ENCODE results near the gene POGLUT2.

DNA sequence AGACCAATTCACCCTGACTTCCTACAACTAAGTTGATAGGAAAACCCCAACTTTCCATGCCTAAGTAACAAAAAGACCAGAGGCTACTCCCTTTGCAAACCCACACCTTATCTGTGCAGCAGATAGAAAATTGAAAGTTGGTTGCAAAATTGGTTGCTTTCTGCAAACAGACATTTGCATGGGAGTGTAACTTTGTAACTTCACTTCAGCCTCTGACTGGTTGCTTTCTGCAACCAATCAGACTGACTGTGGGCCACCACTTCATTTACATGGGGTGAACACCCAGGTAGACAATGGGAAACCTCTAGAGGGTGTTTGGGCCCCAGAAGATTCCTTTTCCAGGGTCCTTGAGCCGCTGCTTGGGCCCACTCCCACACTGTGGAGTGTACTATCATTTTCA, 35.0 kb downstream of the POGLUT2 start:
- TF ChIP-seq RAD21 (IDR thresholded peaks at IDR 0.05) (no peak), CTCF (IDR thresholded peaks at IDR 0.05; ENCODE audit: low read depth, low read length, missing input control) (no peak), FOXA1 (IDR thresholded peaks at IDR 0.05) (no peak), YY1 (IDR thresholded peaks at IDR 0.05) (no peak), GABPA (IDR thresholded peaks at IDR 0.05 in 1 of 2, conservative IDR thresholded peaks at IDR 0.05 in 1 of 2) (no peak), TAF1 (conservative IDR thresholded peaks at IDR 0.05) (no peak)

All from liver (tissue), 3 donors.